WERI-Rb-1 (cell line): ENCODE data around the gene GPC5.

ENCODE experiments used
- DNase-seq: peaks from one replicate; pipeline ENCODE4 v3.0.0-alpha.2; 2020
- H3K27ac ChIP-seq: fragments of 250-450 bp; sonication (Bioruptor Pico); 2 replicates; pipeline ENCODE4 v1.5.1; 2020; ENCODE audit warnings: mild to moderate bottlenecking, moderate library complexity
- H3K27me3 ChIP-seq: fragments of 250-450 bp; sonication (Bioruptor Pico); 2 replicates; pipeline ENCODE4 v1.5.1; 2021; ENCODE audit warnings: mild to moderate bottlenecking, low read depth, moderate library complexity; ENCODE audit not compliant: insufficient read depth, severe bottlenecking
- H3K36me3 ChIP-seq: fragments of 250-450 bp; sonication (Bioruptor Pico); 2 replicates; pipeline ENCODE4 v1.5.1; 2020; ENCODE audit warnings: mild to moderate bottlenecking, moderate library complexity
- H3K4me3 ChIP-seq: 2 replicates; pipeline ENCODE4 v1.5.1; 2011; ENCODE audit warnings: low read depth, mild to moderate bottlenecking, control low read depth, low read length
- H3K9me3 ChIP-seq: fragments of 250-450 bp; sonication (Bioruptor Pico); 2 replicates; pipeline ENCODE4 v1.5.1; 2021; ENCODE audit warnings: mild to moderate bottlenecking, moderate library complexity; ENCODE audit not compliant: severe bottlenecking
- CTCF ChIP-seq: IDR thresholded peaks from 2 replicates; pipeline ENCODE4 v1.5.1; 2011; ENCODE audit warnings: low read depth, mild to moderate bottlenecking, control low read depth, inconsistent platforms, low read length

Gene GPC5

DNA sequence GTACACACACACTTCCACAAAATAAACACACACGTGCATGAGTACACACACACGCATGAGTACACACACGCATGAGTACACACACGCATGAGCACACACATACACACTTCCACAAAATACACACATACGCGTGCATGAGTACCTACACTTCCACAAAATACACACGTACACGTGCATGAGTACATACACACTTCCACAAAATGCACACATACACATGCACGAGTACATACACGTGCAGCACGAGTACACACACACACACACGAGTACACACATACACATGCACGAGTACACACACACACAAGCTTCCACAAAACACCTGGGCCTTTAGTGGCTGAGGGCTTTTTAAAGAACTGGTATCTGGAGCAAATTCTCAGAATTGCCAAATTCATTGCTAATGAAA, 619.3 kb downstream of the GPC5 start:
- no peak for DNase-seq
- no peak for TF ChIP-seq CTCF
- no peak overlapping the region for H3K27ac ChIP-seq
- H3K36me3 ChIP-seq, result peaks cover 6% of the 10 kb centered on the region
- H3K4me3 ChIP-seq, result no peak overlapping the region
- H3K9me3 ChIP-seq, result peaks cover 10% of the 10 kb centered on the region
- no peaks in the 10 kb centered on the region for H3K27me3 ChIP-seq

- Histone ChIP-seq H3K36me3 (0 out of 2 replicates have a peak, but pooled peaks cover 2% of the 10 kb centered on the region), H3K27me3 (no peaks in the 10 kb centered on the region), H3K27ac (no peak overlapping the region), H3K9me3 (peaks cover 8% of the 10 kb centered on the region), H3K4me3 (no peak overlapping the region)
- TF ChIP-seq CTCF, result no peak
- DNase-seq, result no peak
Observed at GRCh38 chr13:92028695-92029094, 630.3 kb downstream of the GPC5 start.

DNA sequence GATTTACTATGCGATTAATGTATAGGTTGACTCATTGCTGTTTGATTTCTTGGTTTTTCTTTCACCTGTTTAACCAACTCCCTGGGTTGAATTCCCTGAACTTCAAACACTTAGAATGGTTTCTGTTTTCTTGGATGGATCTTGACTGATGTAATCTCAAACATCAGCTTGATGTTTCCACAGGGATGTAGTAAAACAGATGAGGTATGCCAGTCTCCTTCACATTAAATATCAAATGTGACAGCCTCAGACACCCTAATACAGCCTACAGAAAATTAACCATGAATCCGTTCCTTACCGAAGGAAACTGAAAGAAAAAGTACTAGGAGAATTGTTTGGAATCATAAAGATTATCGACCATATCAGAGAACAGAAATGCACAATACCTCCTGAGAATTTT, 631.2 kb downstream of the GPC5 start:
- no peak for DNase-seq
- TF ChIP-seq CTCF, result no peak
- no peak overlapping the region for H3K4me3 ChIP-seq
- H3K36me3 ChIP-seq, result 0 out of 2 replicates have a peak, but pooled peaks cover 2% of the 10 kb centered on the region
- H3K27me3 ChIP-seq, result no peaks in the 10 kb centered on the region
- H3K9me3 ChIP-seq, result peaks cover 8% of the 10 kb centered on the region
- no peak overlapping the region for H3K27ac ChIP-seq

GRCh38 chr13:92038905-92039304, 640.5 kb downstream of the GPC5 start:
- Histone ChIP-seq H3K27ac (no peak overlapping the region), H3K36me3 (no peaks in the 10 kb centered on the region), H3K4me3 (no peak overlapping the region), H3K9me3 (peaks cover 4% of the 10 kb centered on the region), H3K27me3 (no peaks in the 10 kb centered on the region)
- TF ChIP-seq CTCF, result no peak
- no peak for DNase-seq

GRCh38 chr13:92042522-92042921, 644.1 kb downstream of the GPC5 start:
- no peak for DNase-seq
- TF ChIP-seq CTCF, result no peak
- Histone ChIP-seq H3K27me3 (no peaks in the 10 kb centered on the region), H3K9me3 (no peaks in the 10 kb centered on the region), H3K27ac (no peak overlapping the region), H3K36me3 (no peaks in the 10 kb centered on the region), H3K4me3 (no peak overlapping the region)

- no peak overlapping the region for H3K27ac ChIP-seq
- no peaks in the 10 kb centered on the region for H3K9me3 ChIP-seq
- no peaks in the 10 kb centered on the region for H3K36me3 ChIP-seq
- H3K27me3 ChIP-seq, result no peaks in the 10 kb centered on the region
- no peak overlapping the region for H3K4me3 ChIP-seq
- no peak for DNase-seq
- TF ChIP-seq CTCF, result no peak
Observed at GRCh38 chr13:92044351-92044750, 645.9 kb downstream of the GPC5 start.
